Peyer's patch (tissue), 4 donors: ENCODE results near the gene ZNF48.

ENCODE experiments used
- POLR2A ChIP-seq, 2 donors: fragments of 450-650 bp; IDR thresholded peaks; one replicate each; pipeline ENCODE4 v1.5.1; 2017; ENCODE audit warnings: antibody characterized with exemption in 2 of 2, mild to moderate bottlenecking in 2 of 2, moderate library complexity in 2 of 2
- TF ChIP-seq, protein P1 (sequence below), 6 experiments: fragments of 450-650 bp in 4 of 6; fragments of 200-600 bp in 2 of 6; sonication (generic) in 1 of 6; IDR thresholded peaks; one replicate each; pipeline ENCODE4 v1.5.1; 2017 to 2019; ENCODE audit warnings: antibody characterized with exemption in 6 of 6, mild to moderate bottlenecking in 3 of 6, moderate library complexity in 1 of 6

DNA sequence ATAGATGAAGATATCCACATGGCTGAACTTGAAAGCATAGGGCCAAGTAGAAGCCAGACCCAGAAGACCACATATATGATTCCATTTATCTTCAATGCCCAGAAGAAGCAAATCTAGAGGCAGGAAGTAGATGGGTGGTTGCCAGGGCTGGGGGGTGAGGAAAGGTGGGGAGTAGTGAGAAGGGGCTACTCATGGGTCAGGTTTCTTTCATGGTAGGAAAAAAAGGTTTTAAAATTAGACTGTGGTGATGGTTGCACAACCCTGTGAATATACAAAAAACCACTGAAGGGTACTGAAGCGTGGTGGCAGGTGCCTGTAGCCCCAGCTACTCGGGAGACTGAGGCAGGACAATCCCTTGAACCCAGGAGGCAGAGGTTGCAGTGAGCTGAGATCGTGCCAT lies 45.5 kb upstream of the ZNF48 start:
- TF ChIP-seq, protein P1, sequence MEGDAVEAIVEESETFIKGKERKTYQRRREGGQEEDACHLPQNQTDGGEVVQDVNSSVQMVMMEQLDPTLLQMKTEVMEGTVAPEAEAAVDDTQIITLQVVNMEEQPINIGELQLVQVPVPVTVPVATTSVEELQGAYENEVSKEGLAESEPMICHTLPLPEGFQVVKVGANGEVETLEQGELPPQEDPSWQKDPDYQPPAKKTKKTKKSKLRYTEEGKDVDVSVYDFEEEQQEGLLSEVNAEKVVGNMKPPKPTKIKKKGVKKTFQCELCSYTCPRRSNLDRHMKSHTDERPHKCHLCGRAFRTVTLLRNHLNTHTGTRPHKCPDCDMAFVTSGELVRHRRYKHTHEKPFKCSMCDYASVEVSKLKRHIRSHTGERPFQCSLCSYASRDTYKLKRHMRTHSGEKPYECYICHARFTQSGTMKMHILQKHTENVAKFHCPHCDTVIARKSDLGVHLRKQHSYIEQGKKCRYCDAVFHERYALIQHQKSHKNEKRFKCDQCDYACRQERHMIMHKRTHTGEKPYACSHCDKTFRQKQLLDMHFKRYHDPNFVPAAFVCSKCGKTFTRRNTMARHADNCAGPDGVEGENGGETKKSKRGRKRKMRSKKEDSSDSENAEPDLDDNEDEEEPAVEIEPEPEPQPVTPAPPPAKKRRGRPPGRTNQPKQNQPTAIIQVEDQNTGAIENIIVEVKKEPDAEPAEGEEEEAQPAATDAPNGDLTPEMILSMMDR (IDR thresholded peaks at IDR 0.05) = no peak
- no peak for TF ChIP-seq POLR2A (IDR thresholded peaks at IDR 0.05)
